HepG2 (cell line): ENCODE measurements around the gene CCNJL. TPM values are rescaled to one million over a fixed set of nuclear protein-coding genes. Genes with fewer than 3 reads are reported as not detected.

Source experiments
- ATAC-seq: fragments of 200-7000 bp; cut with Tn5 transposase; 3 replicates; pipeline ENCODE4 v1.9.1; 2020; ENCODE audit warnings: mild to moderate bottlenecking, moderate library complexity
- BruUV-seq: library from RNA; stranded (reverse); fragments of 400-500 nt; replicated peaks from 2 replicates; lab custom pipeline; 2021; lab: Mats Ljungman, UMichigan
- CTCF ChIA-PET: fragments of 300-600 bp; formaldehyde crosslinking; extraction: SDS; loops from one replicate; lab custom pipeline; 2021; ENCODE audit warnings: low total read pairs, inconsistent platforms, low intra/inter-chr PET ratio; lab: Yijun Ruan, JAX
- POLR2A ChIA-PET: fragments of 350-600 bp; sonication (Branson Sonifier 250); formaldehyde crosslinking; loops from one replicate; lab custom pipeline; 2020; ENCODE audit warnings: antibody characterized with exemption, inconsistent platforms; lab: Yijun Ruan, JAX
- DNase-seq: peaks from one replicate; pipeline ENCODE4 v3.0.0-alpha.2; 2015; ENCODE audit warnings: low spot score
- FAIRE-seq: peaks from 3 replicates; lab custom pipeline; 2011; peaks lifted over from hg19 to GRCh38; lab: Jason Lieb, UNC
- H2AFZ ChIP-seq: one replicate; pipeline ENCODE4 v1.6.1; 2011; ENCODE audit warnings: low read length, inconsistent platforms
- H3K27ac ChIP-seq: fragments of 300-600 bp; 3 replicates; pipeline ENCODE4 v1.8.0; 2011; ENCODE audit warnings: mixed run types, mild to moderate bottlenecking, mixed read lengths, low read length, inconsistent platforms; ENCODE audit not compliant: insufficient read depth; ENCODE audit errors: extremely low read length
- H3K27me3 ChIP-seq, 2 experiments: fragments of 200-600 bp in 1 of 2; 2 replicates in 1 of 2; 3 replicates in 1 of 2; pipeline versions ENCODE4 v1.6.0 to v1.8.0; 2011; ENCODE audit warnings: low read length in 2 of 2, mild to moderate bottlenecking in 2 of 2, moderate library complexity in 2 of 2, inconsistent platforms in 1 of 2; ENCODE audit not compliant: insufficient read depth in 2 of 2, control insufficient read depth in 1 of 2
- H3K36me3 ChIP-seq, 2 experiments: fragments of 200-600 bp in 1 of 2; replicated peaks in 1 of 2; 2 replicates in 1 of 2; 3 replicates in 1 of 2; pipeline versions ENCODE4 v1.5.1 to v1.8.0; 2011; ENCODE audit warnings: low read length in 2 of 2, inconsistent platforms in 1 of 2; ENCODE audit not compliant: insufficient read depth in 2 of 2, control insufficient read depth in 1 of 2
- H3K4me1 ChIP-seq: 2 replicates; pipeline ENCODE4 v1.5.1; 2012; ENCODE audit warnings: low read length, inconsistent platforms; ENCODE audit not compliant: insufficient read depth
- H3K4me2 ChIP-seq: 2 replicates; pipeline ENCODE4 v1.6.0; 2011; ENCODE audit warnings: low read depth, low read length, inconsistent platforms
- H3K4me3 ChIP-seq, 3 experiments: fragments of 200-600 bp in 1 of 3; sonication (generic), shearing (Covaris generic) in 1 of 3; replicated peaks in 1 of 3; 2 replicates each; pipeline ENCODE4 v1.5.1; 2011 to 2016; ENCODE audit warnings: low read length in 3 of 3, inconsistent platforms in 2 of 3, low read depth in 2 of 3, mild to moderate bottlenecking in 2 of 3, control low read depth in 1 of 3, mixed read lengths in 1 of 3; ENCODE audit not compliant: insufficient read depth in 1 of 3
- H3K79me2 ChIP-seq: one replicate; pipeline ENCODE4 v1.6.1; 2011; ENCODE audit warnings: low read length, inconsistent platforms; ENCODE audit not compliant: insufficient read depth
- H3K9ac ChIP-seq: 2 replicates; pipeline ENCODE4 v1.6.0; 2011; ENCODE audit warnings: mild to moderate bottlenecking, low read depth, low read length, inconsistent platforms; ENCODE audit not compliant: insufficient read depth
- H3K9me3 ChIP-seq: 2 replicates; pipeline ENCODE4 v1.5.1; 2012; ENCODE audit warnings: mild to moderate bottlenecking, low read length
- H4K20me1 ChIP-seq: 2 replicates; pipeline ENCODE4 v1.6.0; 2011; ENCODE audit warnings: inconsistent platforms, mild to moderate bottlenecking, low read length, moderate library complexity; ENCODE audit not compliant: insufficient read depth
- BRF2 ChIP-seq: sonication (generic); formaldehyde crosslinking; IDR thresholded peaks from 2 replicates; pipeline ENCODE4 v1.8.1; 2022; ENCODE audit warnings: mild to moderate bottlenecking, missing genetic modification reagents
- HOMEZ ChIP-seq: IDR thresholded peaks from 2 replicates; pipeline ENCODE4 v1.6.1; 2016; ENCODE audit warnings: low read depth
- IRF1 ChIP-seq: sonication (generic); formaldehyde crosslinking; IDR thresholded peaks from 2 replicates; pipeline ENCODE4 v1.4.0; 2020; ENCODE audit warnings: low read depth, mild to moderate bottlenecking, missing genetic modification reagents
- MZF1 ChIP-seq: sonication (generic); formaldehyde crosslinking; IDR thresholded peaks from 2 replicates; pipeline ENCODE4 v1.8.1; 2023; ENCODE audit warnings: mild to moderate bottlenecking, missing genetic modification reagents, borderline replicate concordance
- NR2F6 ChIP-seq, 2 experiments: IDR thresholded peaks; 2 replicates each; pipeline ENCODE4 v1.6.1; 2016; ENCODE audit warnings: antibody characterized with exemption in 1 of 2, mild to moderate bottlenecking in 1 of 2
- SMYD3 ChIP-seq: sonication (generic); formaldehyde crosslinking; IDR thresholded peaks from 2 replicates; pipeline ENCODE4 v1.8.1; 2023; ENCODE audit warnings: mild to moderate bottlenecking, missing genetic modification reagents
- ZBTB14 ChIP-seq: sonication (generic); formaldehyde crosslinking; IDR thresholded peaks from 2 replicates; pipeline ENCODE4 v1.4.0; 2020; ENCODE audit warnings: missing genetic modification reagents
- ZFP37 ChIP-seq: sonication (generic); formaldehyde crosslinking; IDR thresholded peaks from 2 replicates; pipeline ENCODE4 v1.4.0; 2020; ENCODE audit warnings: missing genetic modification reagents, borderline replicate concordance
- ZMYM2 ChIP-seq: sonication (generic); formaldehyde crosslinking; IDR thresholded peaks from 2 replicates; pipeline ENCODE4 v1.8.0; 2022; ENCODE audit warnings: mild to moderate bottlenecking, missing genetic modification reagents
- ZNF484 ChIP-seq: sonication (generic); formaldehyde crosslinking; IDR thresholded peaks from 2 replicates; pipeline ENCODE4 v1.5.1; 2020; ENCODE audit warnings: mild to moderate bottlenecking, low read depth, missing genetic modification reagents, borderline replicate concordance
- ZNF788 ChIP-seq: sonication (generic); formaldehyde crosslinking; IDR thresholded peaks from 2 replicates; pipeline ENCODE4 v1.5.0; 2020; ENCODE audit warnings: mild to moderate bottlenecking, missing genetic modification reagents, borderline replicate concordance
- ZSCAN9 ChIP-seq: IDR thresholded peaks from 2 replicates; pipeline ENCODE4 v1.6.1; 2016; ENCODE audit warnings: borderline replicate concordance
- WGBS: methylation state at CpG from one replicate; pipeline ENCODE4 v1.1.6; 2017; ENCODE audit warnings: low lambda C conversion rate; 5-methylcytosine and 5-hydroxymethylcytosine counted together
- in situ Hi-C: cut with HindIII; loops from 2 replicates; pipeline ENCODE4 v1.10.0; 2017; ENCODE audit warnings: low pct_unique_long_range_greater_than_20kb; ENCODE audit not compliant: extremely low pct_ligation_motif_present
- intact Hi-C: fragments of 100-400 bp; cut with micrococcal nuclease; formaldehyde crosslinking; loops from one replicate; pipeline ENCODE4 v1.10.0; 2022; ENCODE audit not compliant: unreplicated experiment
- polyA plus RNA-seq, 8 experiments: library from polyadenylated mRNA; depleted of rRNA in 3 of 8; stranded (reverse) in 7 of 8; unstranded in 1 of 8; fragments of >200 nt; fragmentation: Illumina TruSeq in 4 of 8; extraction: Trizol in 4 of 8; gene quantifications; 2 replicates each; pipeline versions ENCODE4 v1.2.1 to v1.2.3, GENCODE V29; 2011 to 2016; ENCODE audit warnings: low read depth in 4 of 8, missing spikeins in 1 of 8, mixed read lengths in 1 of 8; ENCODE audit not compliant: insufficient read depth in 1 of 8
- total RNA-seq, 5 experiments: library from RNA; depleted of rRNA; stranded (reverse); fragments of >200 nt; fragmentation: Illumina TruSeq; extraction: Trizol; gene quantifications; 2 replicates each; pipeline ENCODE4 v1.2.3, GENCODE V29; 2016; ENCODE audit warnings: low read depth in 1 of 5
- TF ChIP-seq, protein P1 (sequence below): sonication (generic); formaldehyde crosslinking; IDR thresholded peaks from 2 replicates; pipeline ENCODE4 v1.5.1; 2020; ENCODE audit warnings: missing genetic modification reagents, mild to moderate bottlenecking, borderline replicate concordance

CCNJL gene
- total and polyA plus RNA-seq, 2 of the 13 experiments (the other 11 are each of a cell fraction or from before 2014, with no cell fraction given) = 1.6 to 4.4 TPM

GRCh38 chr5:160327818-160328217, 15.5 kb upstream of the CCNJL start:
- Histone ChIP-seq H4K20me1 (no peaks in the 10 kb centered on the region), H3K9ac (no peak overlapping the region), H3K4me3 (no peak overlapping the region), H3K4me1 (peaks cover 8% of the 10 kb centered on the region; the same call in 1 of the 2 replicates), H3K79me2 (no peaks in the 10 kb centered on the region), H2AFZ (no peak overlapping the region), H3K36me3 (no peaks in the 10 kb centered on the region), H3K4me2 (no peak overlapping the region), H3K27me3 (no peaks in the 10 kb centered on the region), H3K27ac (no peak overlapping the region), H3K9me3 (no peaks in the 10 kb centered on the region)
- ATAC-seq (no peak), DNase-seq (no peak), FAIRE-seq (no peak)
- TF ChIP-seq NR2F6 (IDR thresholded peaks at IDR 0.05) = no peak
- TF ChIP-seq NR2F6 (CRISPR knock-in tag; IDR thresholded peaks at IDR 0.05) = no peak
- TF ChIP-seq HOMEZ (CRISPR knock-in tag) = no peak
- TF ChIP-seq MZF1 = no peak
- TF ChIP-seq ZFP37 (CRISPR knock-in tag) = no peak
- TF ChIP-seq ZBTB14 = no peak
- TF ChIP-seq BRF2 = no peak
- no peak for TF ChIP-seq ZMYM2 (CRISPR knock-in tag)
- no peak for TF ChIP-seq ZNF484 (CRISPR knock-in tag)
- TF ChIP-seq, protein P1, sequence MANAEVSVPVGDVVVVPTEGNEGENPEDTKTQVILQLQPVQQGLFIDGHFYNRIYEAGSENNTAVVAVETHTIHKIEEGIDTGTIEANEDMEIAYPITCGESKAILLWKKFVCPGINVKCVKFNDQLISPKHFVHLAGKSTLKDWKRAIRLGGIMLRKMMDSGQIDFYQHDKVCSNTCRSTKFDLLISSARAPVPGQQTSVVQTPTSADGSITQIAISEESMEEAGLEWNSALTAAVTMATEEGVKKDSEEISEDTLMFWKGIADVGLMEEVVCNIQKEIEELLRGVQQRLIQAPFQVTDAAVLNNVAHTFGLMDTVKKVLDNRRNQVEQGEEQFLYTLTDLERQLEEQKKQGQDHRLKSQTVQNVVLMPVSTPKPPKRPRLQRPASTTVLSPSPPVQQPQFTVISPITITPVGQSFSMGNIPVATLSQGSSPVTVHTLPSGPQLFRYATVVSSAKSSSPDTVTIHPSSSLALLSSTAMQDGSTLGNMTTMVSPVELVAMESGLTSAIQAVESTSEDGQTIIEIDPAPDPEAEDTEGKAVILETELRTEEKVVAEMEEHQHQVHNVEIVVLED (CRISPR knock-in tag) = no peak
- no peak for TF ChIP-seq ZNF788 (CRISPR knock-in tag)
- TF ChIP-seq IRF1 = no peak
- TF ChIP-seq ZSCAN9 (CRISPR knock-in tag) = no peak
- TF ChIP-seq SMYD3 (CRISPR knock-in tag) = no peak
- ChIA-PET CTCF (no interaction called here), POLR2A (no interaction called here)
- no TSS peak for BruUV-seq
- in situ Hi-C loops = no loop called here
- WGBS = 58% methylated on average over 6 of the region's 6 CpGs
- intact Hi-C loops = no loop called here
